Choroid plexus epithelial cell (primary cell): Measurements from ENCODE around the gene OSBPL6.
"Not testable (repeated sequence)": the region's sequence is repeated elsewhere in the genome, so short reads cannot be mapped to it uniquely, and the experiment has no call there.

Source experiments
- DNase-seq: peaks from one replicate; pipeline ENCODE4 v3.0.0-alpha.2; 2010; ENCODE audit warnings: low read depth
- H3K4me3 ChIP-seq: 2 replicates; pipeline ENCODE4 v1.5.1; 2011; ENCODE audit warnings: low read depth, mild to moderate bottlenecking, control low read depth, low read length, moderate library complexity
- CTCF ChIP-seq: conservative IDR thresholded peaks from 2 replicates; pipeline ENCODE4 v1.5.1; 2011; ENCODE audit warnings: low read depth, mild to moderate bottlenecking, control low read depth, inconsistent platforms, low read length, moderate library complexity

Gene OSBPL6

DNA sequence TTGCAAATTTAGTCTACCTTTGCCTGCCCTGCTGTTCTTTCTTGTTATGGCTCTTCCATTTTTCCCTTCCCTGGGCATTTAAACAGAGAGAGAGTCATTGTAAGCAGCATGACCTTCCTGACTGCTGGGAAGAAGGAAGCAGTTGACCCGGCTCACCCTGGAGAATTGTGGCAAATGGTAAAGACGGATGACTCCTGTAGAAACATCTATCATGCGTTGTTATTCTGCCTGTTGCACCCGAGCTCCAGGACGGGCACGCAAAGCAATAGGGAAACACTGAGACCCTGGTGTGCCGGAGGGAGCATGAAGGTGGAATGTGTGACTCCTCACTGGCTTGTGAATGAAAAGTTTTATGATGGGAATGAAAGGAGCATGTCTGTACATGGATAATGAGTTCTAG lies 113.3 kb downstream of the OSBPL6 start:
- TF ChIP-seq CTCF, result no peak
- no peak overlapping the region for H3K4me3 ChIP-seq
- no peak for DNase-seq

DNA sequence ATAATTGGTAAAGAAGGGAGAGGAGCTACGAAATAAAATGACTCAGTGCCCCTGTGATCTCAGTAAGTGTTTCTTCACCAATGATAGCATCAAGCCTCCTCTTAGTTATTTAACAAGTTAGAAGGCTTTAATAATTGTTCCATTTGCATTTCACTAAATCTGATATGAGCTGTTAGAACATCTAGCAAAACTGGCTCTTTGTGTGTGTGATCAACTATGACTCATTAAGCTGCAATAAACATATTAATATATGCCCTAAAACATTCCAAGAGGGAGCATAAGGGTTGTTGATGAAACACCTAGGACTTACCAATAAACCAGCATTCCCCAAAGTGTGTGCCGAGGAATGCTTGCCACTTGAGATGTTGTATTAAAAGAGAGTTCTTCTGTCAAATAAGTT lies 115.2 kb downstream of the OSBPL6 start:
- H3K4me3 ChIP-seq, result no peak overlapping the region
- no peak for TF ChIP-seq CTCF
- DNase-seq, result no peak

GRCh38 chr2:178315078-178315477 lies 120.8 kb downstream of the OSBPL6 start:
- no peak overlapping the region for H3K4me3 ChIP-seq
- TF ChIP-seq CTCF, result no peak
- no peak for DNase-seq

GRCh38 chr2:178315488-178315948 lies 121.2 kb downstream of the OSBPL6 start:
- no peak for TF ChIP-seq CTCF
- DNase-seq, result no peak
- H3K4me3 ChIP-seq, result no peak overlapping the region

DNA sequence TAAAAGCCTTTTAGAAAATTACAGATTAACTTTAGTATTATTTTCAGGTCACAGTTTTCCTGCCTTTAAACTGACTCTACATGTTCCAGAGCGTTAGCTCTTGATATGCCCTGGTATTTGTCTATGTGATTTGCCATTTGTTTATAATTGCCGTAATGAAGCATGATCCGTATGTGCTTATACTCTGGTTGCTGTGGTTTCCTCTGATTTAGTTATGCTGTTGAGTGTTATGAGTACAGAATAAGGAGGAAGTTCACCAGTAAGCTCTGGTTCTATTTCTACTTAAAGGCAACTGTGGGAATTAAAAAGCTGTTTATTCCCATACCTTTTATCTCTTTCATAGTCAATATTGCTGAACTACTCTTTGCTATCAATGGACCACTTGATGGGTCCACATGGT lies 123.5 kb downstream of the OSBPL6 start:
- TF ChIP-seq CTCF, result no peak
- no peak overlapping the region for H3K4me3 ChIP-seq
- DNase-seq, result no peak

GRCh38 chr2:178320011-178320585 lies 125.8 kb downstream of the OSBPL6 start:
- no peak for DNase-seq
- H3K4me3 ChIP-seq, result no peak overlapping the region
- TF ChIP-seq CTCF, result no peak

GRCh38 chr2:178322068-178322467 lies 127.8 kb downstream of the OSBPL6 start:
- DNase-seq, result no peak
- no peak overlapping the region for H3K4me3 ChIP-seq
- no peak for TF ChIP-seq CTCF

DNA sequence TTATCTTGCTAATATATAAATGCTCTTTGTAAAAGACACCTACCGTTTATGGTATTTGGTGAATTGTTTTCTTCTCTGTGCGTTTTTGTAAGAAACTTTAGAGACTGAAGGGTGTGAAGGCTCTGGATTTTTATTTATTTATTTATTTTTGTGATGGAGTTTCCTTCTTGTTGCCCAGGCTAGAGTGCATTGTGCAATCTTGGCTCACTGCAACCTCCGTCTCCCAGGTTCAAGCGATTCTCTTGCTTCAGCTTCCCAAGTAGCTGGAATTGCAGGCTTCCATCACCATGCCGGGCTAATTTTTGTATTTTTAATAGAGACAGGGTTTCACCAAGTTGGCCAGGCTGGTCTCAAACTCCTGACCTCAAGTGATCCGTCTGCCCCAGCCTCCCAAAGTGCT lies 129.0 kb downstream of the OSBPL6 start:
- not testable (repeated sequence) for H3K4me3 ChIP-seq, DNase-seq
